ENCODE results near the gene C4orf36.

DNA sequence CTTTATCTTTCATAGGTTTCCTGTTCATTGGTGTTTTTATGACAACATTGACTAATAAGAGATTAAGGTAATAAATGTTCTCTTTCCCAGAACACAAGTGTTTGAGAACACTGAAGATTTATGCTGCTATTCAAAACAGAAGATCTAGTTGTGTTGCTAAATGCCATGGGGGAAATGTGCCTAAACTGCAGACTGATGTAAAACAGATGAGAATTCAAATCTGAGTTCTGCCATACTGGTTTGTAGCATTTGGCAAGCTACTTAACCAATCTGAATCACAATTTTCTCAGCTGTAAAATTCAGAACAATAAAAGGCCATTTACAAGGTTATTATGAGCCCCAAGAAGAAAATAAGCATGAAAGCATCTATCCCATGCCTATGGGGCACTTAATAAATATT, 45.3 kb downstream of the C4orf36 start:
- TF ChIP-seq EP300 (IDR thresholded peaks at IDR 0.05) (no peak), POLR2A (IDR thresholded peaks at IDR 0.05) (no peak)
- TF ChIP-seq, protein P1, sequence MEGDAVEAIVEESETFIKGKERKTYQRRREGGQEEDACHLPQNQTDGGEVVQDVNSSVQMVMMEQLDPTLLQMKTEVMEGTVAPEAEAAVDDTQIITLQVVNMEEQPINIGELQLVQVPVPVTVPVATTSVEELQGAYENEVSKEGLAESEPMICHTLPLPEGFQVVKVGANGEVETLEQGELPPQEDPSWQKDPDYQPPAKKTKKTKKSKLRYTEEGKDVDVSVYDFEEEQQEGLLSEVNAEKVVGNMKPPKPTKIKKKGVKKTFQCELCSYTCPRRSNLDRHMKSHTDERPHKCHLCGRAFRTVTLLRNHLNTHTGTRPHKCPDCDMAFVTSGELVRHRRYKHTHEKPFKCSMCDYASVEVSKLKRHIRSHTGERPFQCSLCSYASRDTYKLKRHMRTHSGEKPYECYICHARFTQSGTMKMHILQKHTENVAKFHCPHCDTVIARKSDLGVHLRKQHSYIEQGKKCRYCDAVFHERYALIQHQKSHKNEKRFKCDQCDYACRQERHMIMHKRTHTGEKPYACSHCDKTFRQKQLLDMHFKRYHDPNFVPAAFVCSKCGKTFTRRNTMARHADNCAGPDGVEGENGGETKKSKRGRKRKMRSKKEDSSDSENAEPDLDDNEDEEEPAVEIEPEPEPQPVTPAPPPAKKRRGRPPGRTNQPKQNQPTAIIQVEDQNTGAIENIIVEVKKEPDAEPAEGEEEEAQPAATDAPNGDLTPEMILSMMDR (IDR thresholded peaks at IDR 0.05): no peak

Data from ovary (tissue), 3 donors.